ENCODE data around the gene HAL. TPM values are rescaled to one million over a fixed set of nuclear protein-coding genes. Genes with fewer than 3 reads are reported as not detected.
A peak's percentile ranks its signal among the peaks of the same experiment; 100 is the strongest.

The HAL gene
- total and polyA plus RNA-seq, 2 experiments from 2014 or later, result not detected

- Histone ChIP-seq H3K27me3 (no peaks in the 10 kb centered on the region), H3K36me3 (no peaks in the 10 kb centered on the region), H3K4me3 (peak overlapping the region; percentile 74), H3K9me3 (ENCODE audit: low read depth) (no peaks in the 10 kb centered on the region), H3K27ac (peak overlapping the region; percentile 55), H3K4me1 (ENCODE audit: low read depth) (peaks cover 14% of the 10 kb centered on the region)
- peak; percentile 43 to 64 for DNase-seq (ENCODE audit: low read depth in 1 of 2, low spot score in 1 of 2)
- TF ChIP-seq, protein P1, sequence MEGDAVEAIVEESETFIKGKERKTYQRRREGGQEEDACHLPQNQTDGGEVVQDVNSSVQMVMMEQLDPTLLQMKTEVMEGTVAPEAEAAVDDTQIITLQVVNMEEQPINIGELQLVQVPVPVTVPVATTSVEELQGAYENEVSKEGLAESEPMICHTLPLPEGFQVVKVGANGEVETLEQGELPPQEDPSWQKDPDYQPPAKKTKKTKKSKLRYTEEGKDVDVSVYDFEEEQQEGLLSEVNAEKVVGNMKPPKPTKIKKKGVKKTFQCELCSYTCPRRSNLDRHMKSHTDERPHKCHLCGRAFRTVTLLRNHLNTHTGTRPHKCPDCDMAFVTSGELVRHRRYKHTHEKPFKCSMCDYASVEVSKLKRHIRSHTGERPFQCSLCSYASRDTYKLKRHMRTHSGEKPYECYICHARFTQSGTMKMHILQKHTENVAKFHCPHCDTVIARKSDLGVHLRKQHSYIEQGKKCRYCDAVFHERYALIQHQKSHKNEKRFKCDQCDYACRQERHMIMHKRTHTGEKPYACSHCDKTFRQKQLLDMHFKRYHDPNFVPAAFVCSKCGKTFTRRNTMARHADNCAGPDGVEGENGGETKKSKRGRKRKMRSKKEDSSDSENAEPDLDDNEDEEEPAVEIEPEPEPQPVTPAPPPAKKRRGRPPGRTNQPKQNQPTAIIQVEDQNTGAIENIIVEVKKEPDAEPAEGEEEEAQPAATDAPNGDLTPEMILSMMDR (IDR thresholded peaks at IDR 0.05; ENCODE audit: low read depth, low read length), result no peak
These were observed 38.6 kb upstream of the HAL start for GRCh38 chr12:96034621-96035282.

DNA sequence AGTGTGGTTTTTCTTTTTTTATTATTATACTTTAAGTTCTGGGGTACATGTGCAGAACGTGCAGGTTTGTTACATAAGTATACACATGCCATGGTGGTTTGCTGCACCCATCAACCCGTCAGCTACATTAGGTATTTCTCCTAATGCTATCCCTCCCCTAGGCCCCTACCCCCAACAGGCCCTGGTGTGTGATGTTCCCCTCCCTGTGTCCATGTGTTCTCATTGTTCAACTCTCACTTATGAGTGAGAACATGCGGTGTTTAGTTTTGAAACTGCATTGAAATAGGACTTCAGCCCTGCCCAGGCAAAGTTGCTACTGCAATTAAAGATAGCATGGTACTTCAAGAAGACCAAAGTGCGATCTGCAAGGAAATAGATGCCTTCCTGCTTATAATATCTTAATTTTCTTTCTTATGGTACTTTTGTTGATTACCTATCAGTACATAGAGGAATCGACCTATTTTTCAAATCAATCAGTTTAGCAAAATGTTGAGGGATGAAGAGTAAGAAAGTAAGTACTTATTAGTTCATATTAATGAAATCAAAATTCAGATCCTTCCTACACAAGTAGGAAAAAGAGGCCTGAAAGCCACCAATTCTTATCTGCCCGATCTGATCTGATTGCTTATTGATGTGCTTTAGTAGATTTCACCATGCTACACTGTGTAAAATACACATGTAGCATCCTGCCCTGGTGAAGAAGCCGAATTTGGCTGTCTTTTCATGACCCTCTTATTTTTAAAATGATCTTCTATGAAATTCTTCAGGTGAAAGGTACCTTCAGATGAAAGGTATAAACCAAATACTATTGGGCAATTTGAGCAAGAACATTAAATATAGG, 37.6 kb upstream of the HAL start:
- no peaks in the 10 kb centered on the region for H3K27me3 ChIP-seq
- H3K4me3 ChIP-seq, result peak overlapping the region; percentile 74
- H3K36me3 ChIP-seq, result no peaks in the 10 kb centered on the region
- DNase-seq (ENCODE audit: low read depth in 1 of 2, low spot score in 1 of 2), result no peak
- H3K4me1 ChIP-seq (ENCODE audit: low read depth), result peaks cover 14% of the 10 kb centered on the region
- H3K27ac ChIP-seq, result peak overlapping the region; percentile 55
- no peaks in the 10 kb centered on the region for H3K9me3 ChIP-seq (ENCODE audit: low read depth)
- TF ChIP-seq, protein P1 (IDR thresholded peaks at IDR 0.05; ENCODE audit: low read depth, low read length), result no peak

DNA sequence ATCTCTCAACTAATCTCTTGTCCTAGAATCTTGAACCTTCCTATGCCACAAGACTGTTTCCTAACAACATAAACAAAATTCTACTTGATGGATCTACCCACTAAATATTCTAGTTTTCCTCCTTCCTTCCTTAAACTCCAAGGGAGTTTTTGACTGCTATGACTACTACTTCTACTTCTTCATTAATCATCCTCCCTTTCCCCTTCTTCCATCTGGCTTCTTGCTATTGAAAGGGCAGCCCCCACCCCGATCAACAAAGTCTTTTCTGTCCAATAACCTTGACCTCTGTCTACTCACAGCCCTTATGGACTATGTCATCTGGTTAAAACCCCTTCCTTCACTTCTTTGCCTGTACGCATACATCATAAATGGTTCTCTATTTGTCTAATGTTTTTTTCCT, 33.7 kb upstream of the HAL start:
- Histone ChIP-seq H3K9me3 (ENCODE audit: low read depth) (no peaks in the 10 kb centered on the region), H3K36me3 (peaks cover 11% of the 10 kb centered on the region), H3K4me1 (ENCODE audit: low read depth) (peaks cover 14% of the 10 kb centered on the region), H3K4me3 (no peak overlapping the region), H3K27ac (no peak overlapping the region), H3K27me3 (no peaks in the 10 kb centered on the region)
- DNase-seq (ENCODE audit: low read depth in 1 of 2, low spot score in 1 of 2), result no peak
- TF ChIP-seq, protein P1 (IDR thresholded peaks at IDR 0.05; ENCODE audit: low read depth, low read length), result no peak

GRCh38 chr12:96028538-96028937, 32.4 kb upstream of the HAL start:
- Histone ChIP-seq H3K27me3 (no peaks in the 10 kb centered on the region), H3K27ac (no peak overlapping the region), H3K4me1 (ENCODE audit: low read depth) (peaks cover 7% of the 10 kb centered on the region), H3K9me3 (ENCODE audit: low read depth) (no peaks in the 10 kb centered on the region), H3K4me3 (no peak overlapping the region), H3K36me3 (peaks cover 13% of the 10 kb centered on the region)
- DNase-seq (ENCODE audit: low read depth in 1 of 2, low spot score in 1 of 2), result no peak
- TF ChIP-seq, protein P1 (IDR thresholded peaks at IDR 0.05; ENCODE audit: low read depth, low read length), result no peak

- H3K4me3 ChIP-seq, result no peak overlapping the region
- H3K27me3 ChIP-seq, result no peaks in the 10 kb centered on the region
- peak in 1 of 2 donors; percentile 62 for DNase-seq (ENCODE audit: low read depth in 1 of 2, low spot score in 1 of 2)
- no peaks in the 10 kb centered on the region for H3K4me1 ChIP-seq (ENCODE audit: low read depth)
- H3K9me3 ChIP-seq (ENCODE audit: low read depth), result no peaks in the 10 kb centered on the region
- no peak overlapping the region for H3K27ac ChIP-seq
- peaks cover 25% of the 10 kb centered on the region for H3K36me3 ChIP-seq
- TF ChIP-seq, protein P1 (IDR thresholded peaks at IDR 0.05; ENCODE audit: low read depth, low read length), result no peak
These were observed 30.2 kb upstream of the HAL start for GRCh38 chr12:96026331-96026730.

All from cardiac muscle cell (in vitro differentiated cells and primary cell).